Panc1 (cell line): ENCODE data around the gene POLR1H. TPM values are rescaled to one million over a fixed set of nuclear protein-coding genes. Genes with fewer than 3 reads are reported as not detected.

ENCODE experiments used
- ATAC-seq: fragments of 200-7000 bp; cut with Tn5 transposase; 2 replicates; pipeline ENCODE4 v1.9.1; 2020; ENCODE audit warnings: mild to moderate bottlenecking, moderate library complexity
- BruUV-seq: library from RNA; stranded (reverse); fragments of 400-500 nt; replicated peaks from 2 replicates; lab custom pipeline; 2021; lab: Mats Ljungman, UMichigan
- CTCF ChIA-PET: fragments of 300-600 bp; sonication (Branson Sonifier 250); formaldehyde crosslinking; loops from one replicate; lab custom pipeline; 2022; ENCODE audit warnings: antibody characterized with exemption; lab: Charles Lee
- POLR2A ChIA-PET: fragments of 300-600 bp; sonication (Branson Sonifier 250); formaldehyde crosslinking; loops from one replicate; lab custom pipeline; 2022; ENCODE audit warnings: antibody characterized with exemption; lab: Charles Lee
- DNase-seq: peaks from one replicate; pipeline ENCODE4 v3.0.0-alpha.2; 2010; ENCODE audit warnings: low read depth, low spot score
- H3K27ac ChIP-seq: 2 replicates; pipeline ENCODE4 v1.5.1; 2011; ENCODE audit warnings: mild to moderate bottlenecking, low read length, inconsistent platforms
- H3K27me3 ChIP-seq: fragments of 200-500 bp; sonication (Bioruptor generic); 2 replicates; pipeline ENCODE4 v1.6.0; 2014; ENCODE audit warnings: low read length, inconsistent platforms; ENCODE audit not compliant: control insufficient read depth, insufficient read depth
- H3K36me3 ChIP-seq: fragments of 200-500 bp; sonication (Bioruptor generic); 2 replicates; pipeline ENCODE4 v1.5.1; 2014; ENCODE audit warnings: inconsistent platforms, mild to moderate bottlenecking, low read length, moderate library complexity; ENCODE audit not compliant: control insufficient read depth, insufficient read depth
- H3K4me1 ChIP-seq: 2 replicates; pipeline ENCODE4 v1.5.1; 2011; ENCODE audit warnings: inconsistent platforms, mild to moderate bottlenecking, low read length, moderate library complexity; ENCODE audit not compliant: control insufficient read depth, insufficient read depth
- H3K4me3 ChIP-seq, 2 experiments: 2 replicates each; pipeline ENCODE4 v1.5.1; 2011 to 2012; ENCODE audit warnings: low read depth in 2 of 2, low read length in 2 of 2, mild to moderate bottlenecking in 2 of 2, inconsistent platforms in 1 of 2, moderate library complexity in 1 of 2
- H3K9me3 ChIP-seq: fragments of 200-500 bp; sonication (Bioruptor generic); 2 replicates; pipeline ENCODE4 v1.5.1; 2014; ENCODE audit warnings: low read depth, mild to moderate bottlenecking, inconsistent platforms, low read length, moderate library complexity; ENCODE audit not compliant: control insufficient read depth, insufficient read depth
- POLR2AphosphoS5 ChIP-seq: IDR thresholded peaks from 2 replicates; pipeline ENCODE4 v1.6.1; 2012; ENCODE audit warnings: mild to moderate bottlenecking, low read depth, low read length, moderate library complexity
- REST ChIP-seq, 2 experiments: IDR thresholded peaks; 2 replicates each; pipeline ENCODE4 v1.6.1; 2011 to 2012; ENCODE audit warnings: low read depth in 2 of 2, control low read depth in 1 of 2, low read length in 1 of 2, mild to moderate bottlenecking in 1 of 2, moderate library complexity in 1 of 2; ENCODE audit not compliant: insufficient read depth in 1 of 2
- SIN3A ChIP-seq: IDR thresholded peaks from 2 replicates; pipeline ENCODE4 v1.6.1; 2012; ENCODE audit warnings: low read depth, mild to moderate bottlenecking, low read length, moderate library complexity, borderline replicate concordance; ENCODE audit not compliant: insufficient read depth
- TCF7L2 ChIP-seq: IDR thresholded peaks from 2 replicates; pipeline ENCODE4 v1.6.1; 2011; ENCODE audit warnings: mild to moderate bottlenecking, low read depth, low read length, inconsistent platforms
- in situ Hi-C: cut with HindIII; loops from 2 replicates; pipeline ENCODE4 v1.10.0; 2016; ENCODE audit warnings: low sequenced_read_pairs, low pct_unique_long_range_greater_than_20kb
- intact Hi-C: fragments of 100-400 bp; cut with micrococcal nuclease; formaldehyde crosslinking; loops from one replicate; pipeline ENCODE4 v1.10.0; 2022; ENCODE audit not compliant: unreplicated experiment
- total RNA-seq: library from RNA; stranded (reverse); gene quantifications from one replicate; pipeline ENCODE4 v1.2.1, GENCODE V29; 2021; ENCODE audit not compliant: unreplicated experiment
- TF ChIP-seq, protein P1 (sequence below): fragments of 450-650 bp; IDR thresholded peaks from 2 replicates; pipeline ENCODE4 v1.5.1; 2017; ENCODE audit warnings: mild to moderate bottlenecking

Gene POLR1H
- total RNA-seq, 1 experiment from 2014 or later: 24.9 TPM

DNA sequence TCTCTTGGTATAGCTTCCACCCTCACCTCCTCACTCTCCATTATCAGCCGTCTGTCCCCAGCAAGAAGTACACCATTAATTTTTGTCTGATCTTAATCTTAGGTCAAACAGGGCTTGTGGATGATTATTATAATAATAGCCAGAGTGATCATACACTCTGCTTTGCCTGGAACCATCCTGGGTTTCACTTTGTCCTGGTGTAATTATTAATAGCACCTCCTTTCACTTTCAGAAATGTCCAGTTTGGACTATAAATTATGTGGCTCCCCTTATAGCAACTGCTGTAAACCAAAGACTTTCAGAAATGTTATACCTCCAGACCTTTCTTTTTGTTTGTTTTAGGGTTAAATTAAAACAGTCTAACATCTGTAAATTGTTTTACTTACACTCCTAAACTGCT lies 52.8 kb downstream of the POLR1H start:
- Histone ChIP-seq H3K4me3 (no peak overlapping the region), H3K36me3 (no peaks in the 10 kb centered on the region), H3K9me3 (no peaks in the 10 kb centered on the region), H3K4me1 (no peaks in the 10 kb centered on the region), H3K27ac (no peak overlapping the region), H3K27me3 (peaks cover 16% of the 10 kb centered on the region)
- intact Hi-C loops: no loop called here
- no TSS peak for BruUV-seq
- ATAC-seq (no peak), DNase-seq (no peak)
- POLR2A ChIA-PET: no interaction called here
- CTCF ChIA-PET: no interaction called here
- in situ Hi-C loops: no loop called here
- TF ChIP-seq SIN3A (no peak), REST (IDR thresholded peaks at IDR 0.05; ENCODE audit: insufficient read depth in 1 of 2, low read depth in 2 of 2, low read length in 1 of 2) (no peak), POLR2AphosphoS5 (no peak), TCF7L2 (no peak)
- TF ChIP-seq, protein P1, sequence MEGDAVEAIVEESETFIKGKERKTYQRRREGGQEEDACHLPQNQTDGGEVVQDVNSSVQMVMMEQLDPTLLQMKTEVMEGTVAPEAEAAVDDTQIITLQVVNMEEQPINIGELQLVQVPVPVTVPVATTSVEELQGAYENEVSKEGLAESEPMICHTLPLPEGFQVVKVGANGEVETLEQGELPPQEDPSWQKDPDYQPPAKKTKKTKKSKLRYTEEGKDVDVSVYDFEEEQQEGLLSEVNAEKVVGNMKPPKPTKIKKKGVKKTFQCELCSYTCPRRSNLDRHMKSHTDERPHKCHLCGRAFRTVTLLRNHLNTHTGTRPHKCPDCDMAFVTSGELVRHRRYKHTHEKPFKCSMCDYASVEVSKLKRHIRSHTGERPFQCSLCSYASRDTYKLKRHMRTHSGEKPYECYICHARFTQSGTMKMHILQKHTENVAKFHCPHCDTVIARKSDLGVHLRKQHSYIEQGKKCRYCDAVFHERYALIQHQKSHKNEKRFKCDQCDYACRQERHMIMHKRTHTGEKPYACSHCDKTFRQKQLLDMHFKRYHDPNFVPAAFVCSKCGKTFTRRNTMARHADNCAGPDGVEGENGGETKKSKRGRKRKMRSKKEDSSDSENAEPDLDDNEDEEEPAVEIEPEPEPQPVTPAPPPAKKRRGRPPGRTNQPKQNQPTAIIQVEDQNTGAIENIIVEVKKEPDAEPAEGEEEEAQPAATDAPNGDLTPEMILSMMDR: no peak

Other genes with a start within 250 kb of the POLR1H start
- gene HLA-G, start 233.4 kb upstream of the POLR1H start, total RNA-seq: 0.62 TPM
- 397 TPM for gene HLA-A, start 118.7 kb upstream of the POLR1H start, total RNA-seq
- gene PPP1R11, start 5.9 kb downstream of the POLR1H start, total RNA-seq: 59.2 TPM
- not detected for gene RNF39, start 14.5 kb downstream of the POLR1H start, total RNA-seq
- not detected for gene TRIM31, start 51.8 kb downstream of the POLR1H start, total RNA-seq
- not detected for gene TRIM40, start 74.9 kb downstream of the POLR1H start, total RNA-seq
- not detected for gene TRIM10, start 99.9 kb downstream of the POLR1H start, total RNA-seq
- gene TRIM15, start 102.3 kb downstream of the POLR1H start, total RNA-seq: 0.13 TPM
- gene TRIM26, start 152.1 kb downstream of the POLR1H start, total RNA-seq: 44.8 TPM